Breast epithelium (tissue), 4 donors: ENCODE data around the gene NDUFB7. TPM values are rescaled to one million over a fixed set of nuclear protein-coding genes. Genes with fewer than 3 reads are reported as not detected.

Experiments used
- DNase-seq, 2 donors: peaks; one replicate each; pipeline ENCODE4 v3.0.0-alpha.2; 2019; ENCODE audit warnings: low spot score in 2 of 2
- H3K27ac ChIP-seq, 2 donors: fragments of 200-600 bp; sonication (generic) in 1 of 2; one replicate each; pipeline ENCODE4 v1.5.1; 2016 to 2019; ENCODE audit warnings: mild to moderate bottlenecking in 1 of 2
- H3K27me3 ChIP-seq, 2 donors: fragments of 200-600 bp; sonication (generic) in 1 of 2; one replicate each; pipeline versions ENCODE4 v1.5.1 to v1.6.0; 2017 to 2019; ENCODE audit warnings: control low read depth in 1 of 2, mild to moderate bottlenecking in 1 of 2
- H3K36me3 ChIP-seq: fragments of 200-600 bp; one replicate; pipeline ENCODE4 v1.5.1; 2019
- H3K4me1 ChIP-seq, 2 donors: fragments of 200-600 bp; sonication (generic); one replicate each; pipeline ENCODE4 v1.5.1; 2016 to 2019; ENCODE audit warnings: control low read depth in 1 of 2
- H3K4me3 ChIP-seq, 3 donors: fragments of 200-600 bp; sonication (generic); 1 replicate in 2 of 3; 2 replicates in 1 of 3; pipeline ENCODE4 v1.5.1; 2016 to 2019; ENCODE audit warnings: mild to moderate bottlenecking in 3 of 3, moderate library complexity in 2 of 3
- H3K9me3 ChIP-seq, 2 donors: fragments of 200-600 bp; sonication (generic) in 1 of 2; one replicate each; pipeline ENCODE4 v1.5.1; 2016 to 2019; ENCODE audit warnings: control low read depth in 1 of 2
- CTCF ChIP-seq, 3 donors: fragments of 450-650 bp; IDR thresholded peaks; one replicate each; pipeline ENCODE4 v1.5.1; 2016 to 2017; ENCODE audit warnings: antibody characterized with exemption in 3 of 3, mild to moderate bottlenecking in 3 of 3, moderate library complexity in 3 of 3
- POLR2A ChIP-seq: fragments of 450-650 bp; IDR thresholded peaks from one replicate; pipeline ENCODE4 v1.6.1; 2016; ENCODE audit warnings: antibody characterized with exemption, mild to moderate bottlenecking, moderate library complexity
- POLR2AphosphoS5 ChIP-seq, 3 donors: sonication (generic); formaldehyde crosslinking; IDR thresholded peaks; one replicate each; pipeline ENCODE4 v1.6.1; 2017; ENCODE audit warnings: antibody characterized with exemption in 3 of 3
- intact Hi-C: fragments of 100-400 bp; cut with DNase I; formaldehyde crosslinking; loops from one replicate; pipeline ENCODE4 v1.15.1; 2023; ENCODE audit warnings: low total_unique reads
- total RNA-seq, 3 donors: library from RNA; depleted of rRNA; stranded (reverse); fragments of >200 nt; gene quantifications; one replicate each; pipeline ENCODE4 v1.1.0, GENCODE V29; 2016

NDUFB7 gene
- total RNA-seq, 3 donors from 2014 or later = 283 to 388 (median 299) TPM

GRCh38 chr19:14540741-14541525, 30.9 kb downstream of the NDUFB7 start:
- no peak for DNase-seq
- Histone ChIP-seq H3K9me3 (no peaks in the 10 kb centered on the region), H3K27ac (peak overlapping the region in 1 of 2 donors; percentile 10), H3K4me1 (peaks cover 5 to 9% of the 10 kb centered on the region in 2 donors), H3K4me3 (no peak overlapping the region), H3K36me3 (no peaks in the 10 kb centered on the region), H3K27me3 (no peaks in the 10 kb centered on the region)
- TF ChIP-seq CTCF (IDR thresholded peaks at IDR 0.05) = no peak
- no peak for TF ChIP-seq POLR2AphosphoS5 (IDR thresholded peaks at IDR 0.05)
- no peak for TF ChIP-seq POLR2A
- intact Hi-C loops = no loop called here

- H3K9me3 ChIP-seq = no peaks in the 10 kb centered on the region
- H3K4me3 ChIP-seq = peak overlapping the region in 2 of 3 donors; percentile 27 to 33
- no peaks in the 10 kb centered on the region for H3K27me3 ChIP-seq
- DNase-seq = peak; percentile 66 to 78
- no peak for TF ChIP-seq CTCF (IDR thresholded peaks at IDR 0.05)
- no peak for TF ChIP-seq POLR2AphosphoS5 (IDR thresholded peaks at IDR 0.05)
- TF ChIP-seq POLR2A = no peak
- H3K27ac ChIP-seq = peak overlapping the region; percentile 55 to 68
- intact Hi-C loops = no loop called here
- no peaks in the 10 kb centered on the region for H3K4me1 ChIP-seq
- no peaks in the 10 kb centered on the region for H3K36me3 ChIP-seq
Measured at GRCh38 chr19:14536926-14537692, 34.8 kb downstream of the NDUFB7 start.

GRCh38 chr19:14533450-14533849, 38.4 kb downstream of the NDUFB7 start:
- Histone ChIP-seq H3K27ac (peak overlapping the region in 1 of 2 donors; percentile 24), H3K9me3 (no peaks in the 10 kb centered on the region), H3K4me3 (no peak overlapping the region), H3K36me3 (no peaks in the 10 kb centered on the region), H3K4me1 (peaks cover 0 to 9% of the 10 kb centered on the region in 2 donors), H3K27me3 (no peaks in the 10 kb centered on the region)
- DNase-seq = no peak
- intact Hi-C loops = no loop called here
- no peak for TF ChIP-seq CTCF (IDR thresholded peaks at IDR 0.05)
- TF ChIP-seq POLR2AphosphoS5 (IDR thresholded peaks at IDR 0.05) = no peak
- no peak for TF ChIP-seq POLR2A

GRCh38 chr19:14530506-14530905, 41.4 kb downstream of the NDUFB7 start:
- H3K4me3 ChIP-seq = peak overlapping the region; percentile 77 to 90 (median 80)
- no peaks in the 10 kb centered on the region for H3K36me3 ChIP-seq
- no peaks in the 10 kb centered on the region for H3K9me3 ChIP-seq
- DNase-seq = no peak
- no peak overlapping the region for H3K27ac ChIP-seq
- H3K4me1 ChIP-seq = peaks cover 0 to 9% of the 10 kb centered on the region in 2 donors
- H3K27me3 ChIP-seq = no peaks in the 10 kb centered on the region
- intact Hi-C loops = no loop called here
- TF ChIP-seq POLR2AphosphoS5 (IDR thresholded peaks at IDR 0.05) = no peak
- TF ChIP-seq CTCF (IDR thresholded peaks at IDR 0.05) = no peak
- TF ChIP-seq POLR2A = no peak

- peak overlapping the region; percentile 90 to 92 for H3K27ac ChIP-seq
- H3K27me3 ChIP-seq = no peaks in the 10 kb centered on the region
- TF ChIP-seq CTCF (IDR thresholded peaks at IDR 0.05) (no peak), POLR2A (no peak), POLR2AphosphoS5 (IDR thresholded peaks at IDR 0.05) (no peak)
- peak in 1 of 2 donors; percentile 44 for DNase-seq
- intact Hi-C loops = no loop called here
- peak overlapping the region; percentile 77 to 90 (median 80) for H3K4me3 ChIP-seq
- no peaks in the 10 kb centered on the region for H3K36me3 ChIP-seq
- H3K9me3 ChIP-seq = no peaks in the 10 kb centered on the region
- H3K4me1 ChIP-seq = peaks cover 0 to 9% of the 10 kb centered on the region in 2 donors
Measured at GRCh38 chr19:14530005-14530348, 41.9 kb downstream of the NDUFB7 start.
